Measurements from ENCODE around the gene LMO4. TPM values are rescaled to one million over a fixed set of nuclear protein-coding genes. Genes with fewer than 3 reads are reported as not detected.

Gene LMO4
- total RNA-seq, 2 experiments from 2014 or later = 38.3 to 39.3 TPM

- Mint-ChIP-seq H3K27me3 (ENCODE audit: low read depth) (no peaks in the 10 kb centered on the region), H3K4me1 (ENCODE audit: low read depth) (peaks cover 2% of the 10 kb centered on the region), H3K9me3 (ENCODE audit: insufficient read depth) (no peaks in the 10 kb centered on the region), H3K4me3 (no peak overlapping the region), H3K36me3 (ENCODE audit: low read depth) (peaks cover 52% of the 10 kb centered on the region), H3K27ac (no peak overlapping the region)
- ChIA-PET CTCF (interaction anchor here (0.7 to 2.3 kb wide), 3 partner anchors 10 to 20 kb away, joined by 3 to 7 read pairs (median 3); no protein-coding TSS in a partner anchor), POLR2A (interaction anchor here (0.7 kb wide), 1 partner anchor 11 kb away, joined by 3 read pairs; no protein-coding TSS in a partner anchor)
- ATAC-seq (no peak), DNase-seq (no peak)
These were observed 17.6 kb downstream of the LMO4 start for GRCh38 chr1:87346130-87346814.

- Mint-ChIP-seq H3K9me3 (ENCODE audit: insufficient read depth) (no peaks in the 10 kb centered on the region), H3K27ac (no peak overlapping the region), H3K4me1 (ENCODE audit: low read depth) (peaks cover 2% of the 10 kb centered on the region), H3K4me3 (no peak overlapping the region), H3K27me3 (ENCODE audit: low read depth) (no peaks in the 10 kb centered on the region), H3K36me3 (ENCODE audit: low read depth) (peaks cover 36% of the 10 kb centered on the region)
- DNase-seq (no peak), ATAC-seq (no peak)
- ChIA-PET CTCF (interaction anchor here (1.2 kb wide), 1 partner anchor 22 kb away, joined by 4 read pairs; no protein-coding TSS in a partner anchor), POLR2A (no interaction called here)
These were observed 19.8 kb downstream of the LMO4 start for GRCh38 chr1:87348341-87349019.

- no peaks in the 10 kb centered on the region for H3K9me3 Mint-ChIP-seq (ENCODE audit: insufficient read depth)
- no peak overlapping the region for H3K27ac Mint-ChIP-seq
- peaks cover 2% of the 10 kb centered on the region for H3K4me1 Mint-ChIP-seq (ENCODE audit: low read depth)
- H3K36me3 Mint-ChIP-seq (ENCODE audit: low read depth) = peaks cover 30% of the 10 kb centered on the region
- ATAC-seq (no peak), DNase-seq (no peak)
- H3K4me3 Mint-ChIP-seq = no peak overlapping the region
- H3K27me3 Mint-ChIP-seq (ENCODE audit: low read depth) = no peaks in the 10 kb centered on the region
- CTCF ChIA-PET = no interaction called here
- POLR2A ChIA-PET = no interaction called here
These were observed 20.4 kb downstream of the LMO4 start for GRCh38 chr1:87349036-87349435.

GRCh38 chr1:87355894-87356293 lies 27.2 kb downstream of the LMO4 start:
- H3K27me3 Mint-ChIP-seq (ENCODE audit: low read depth) = no peaks in the 10 kb centered on the region
- H3K27ac Mint-ChIP-seq = no peak overlapping the region
- CTCF ChIA-PET = no interaction called here
- peaks cover 1% of the 10 kb centered on the region for H3K36me3 Mint-ChIP-seq (ENCODE audit: low read depth)
- DNase-seq = no peak
- POLR2A ChIA-PET = no interaction called here
- no peak overlapping the region for H3K4me3 Mint-ChIP-seq
- no peaks in the 10 kb centered on the region for H3K9me3 Mint-ChIP-seq (ENCODE audit: insufficient read depth)
- peaks cover 6% of the 10 kb centered on the region for H3K4me1 Mint-ChIP-seq (ENCODE audit: low read depth)
- ATAC-seq = no peak

GRCh38 chr1:87356591-87356990 lies 27.9 kb downstream of the LMO4 start:
- ChIA-PET POLR2A (no interaction called here), CTCF (no interaction called here)
- no peaks in the 10 kb centered on the region for H3K9me3 Mint-ChIP-seq (ENCODE audit: insufficient read depth)
- no peak overlapping the region for H3K27ac Mint-ChIP-seq
- peaks cover 6% of the 10 kb centered on the region for H3K4me1 Mint-ChIP-seq (ENCODE audit: low read depth)
- DNase-seq (no peak), ATAC-seq (no peak)
- H3K36me3 Mint-ChIP-seq (ENCODE audit: low read depth) = peaks cover 1% of the 10 kb centered on the region
- H3K27me3 Mint-ChIP-seq (ENCODE audit: low read depth) = no peaks in the 10 kb centered on the region
- H3K4me3 Mint-ChIP-seq = no peak overlapping the region

- ChIA-PET CTCF (no interaction called here), POLR2A (no interaction called here)
- DNase-seq = no peak
- Mint-ChIP-seq H3K27ac (no peak overlapping the region), H3K36me3 (ENCODE audit: low read depth) (peaks cover 1% of the 10 kb centered on the region), H3K4me1 (ENCODE audit: low read depth) (peaks cover 6% of the 10 kb centered on the region), H3K4me3 (no peak overlapping the region), H3K9me3 (ENCODE audit: insufficient read depth) (no peaks in the 10 kb centered on the region), H3K27me3 (ENCODE audit: low read depth) (no peaks in the 10 kb centered on the region)
- no peak for ATAC-seq
These were observed 29.5 kb downstream of the LMO4 start for GRCh38 chr1:87358219-87358618.

- Mint-ChIP-seq H3K4me1 (ENCODE audit: low read depth) (peaks cover 6% of the 10 kb centered on the region), H3K9me3 (ENCODE audit: insufficient read depth) (no peaks in the 10 kb centered on the region), H3K36me3 (ENCODE audit: low read depth) (peaks cover 1% of the 10 kb centered on the region), H3K27me3 (ENCODE audit: low read depth) (no peaks in the 10 kb centered on the region), H3K27ac (no peak overlapping the region), H3K4me3 (no peak overlapping the region)
- CTCF ChIA-PET = no interaction called here
- POLR2A ChIA-PET = no interaction called here
- DNase-seq (no peak), ATAC-seq (no peak)
These were observed 30.9 kb downstream of the LMO4 start for GRCh38 chr1:87359586-87359985.

- ATAC-seq (no peak), DNase-seq (no peak)
- no peak overlapping the region for H3K27ac Mint-ChIP-seq
- H3K36me3 Mint-ChIP-seq (ENCODE audit: low read depth) = peaks cover 1% of the 10 kb centered on the region
- H3K27me3 Mint-ChIP-seq (ENCODE audit: low read depth) = no peaks in the 10 kb centered on the region
- no peaks in the 10 kb centered on the region for H3K9me3 Mint-ChIP-seq (ENCODE audit: insufficient read depth)
- CTCF ChIA-PET = interaction anchor here (0.7 kb wide), 1 partner anchor 36 kb away, joined by 3 read pairs; no protein-coding TSS in a partner anchor
- no peak overlapping the region for H3K4me3 Mint-ChIP-seq
- peaks cover 6% of the 10 kb centered on the region for H3K4me1 Mint-ChIP-seq (ENCODE audit: low read depth)
- POLR2A ChIA-PET = no interaction called here
These were observed 33.6 kb downstream of the LMO4 start for GRCh38 chr1:87362063-87362833.

GRCh38 chr1:87362834-87363426 lies 34.2 kb downstream of the LMO4 start:
- ChIA-PET CTCF (no interaction called here), POLR2A (no interaction called here)
- Mint-ChIP-seq H3K27ac (no peak overlapping the region), H3K4me1 (ENCODE audit: low read depth) (peaks cover 5% of the 10 kb centered on the region), H3K9me3 (ENCODE audit: insufficient read depth) (no peaks in the 10 kb centered on the region), H3K36me3 (ENCODE audit: low read depth) (peaks cover 1% of the 10 kb centered on the region), H3K27me3 (ENCODE audit: low read depth) (no peaks in the 10 kb centered on the region), H3K4me3 (no peak overlapping the region)
- no peak for ATAC-seq
- DNase-seq = no peak

- Mint-ChIP-seq H3K36me3 (ENCODE audit: low read depth) (no peaks in the 10 kb centered on the region), H3K4me1 (ENCODE audit: low read depth) (no peaks in the 10 kb centered on the region), H3K4me3 (no peak overlapping the region), H3K27ac (no peak overlapping the region), H3K9me3 (ENCODE audit: insufficient read depth) (no peaks in the 10 kb centered on the region), H3K27me3 (ENCODE audit: low read depth) (no peaks in the 10 kb centered on the region)
- ChIA-PET CTCF (no interaction called here), POLR2A (no interaction called here)
- DNase-seq = no peak
- ATAC-seq = no peak
These were observed 38.9 kb downstream of the LMO4 start for GRCh38 chr1:87367549-87367948.

- ATAC-seq (no peak), DNase-seq (no peak)
- Mint-ChIP-seq H3K9me3 (ENCODE audit: insufficient read depth) (no peaks in the 10 kb centered on the region), H3K27ac (no peak overlapping the region), H3K4me3 (no peak overlapping the region), H3K27me3 (ENCODE audit: low read depth) (no peaks in the 10 kb centered on the region), H3K36me3 (ENCODE audit: low read depth) (no peaks in the 10 kb centered on the region), H3K4me1 (ENCODE audit: low read depth) (no peaks in the 10 kb centered on the region)
- POLR2A ChIA-PET = no interaction called here
- CTCF ChIA-PET = no interaction called here
These were observed 40.2 kb downstream of the LMO4 start for GRCh38 chr1:87368907-87369306.

All from activated CD8-positive, alpha-beta T cell treated with anti-CD3 and anti-CD28 coated beads, Interleukin-2, amount 10 ng/mL, durations not matched to agents 7 days and 5 days (primary cell).